HepG2 (cell line): ENCODE data around the gene ZNF813. TPM values are rescaled to one million over a fixed set of nuclear protein-coding genes. Genes with fewer than 3 reads are reported as not detected.
A peak's percentile ranks its signal among the peaks of the same experiment; 100 is the strongest.

Source experiments
- ATAC-seq: fragments of 200-7000 bp; cut with Tn5 transposase; 3 replicates; pipeline ENCODE4 v1.9.1; 2020; ENCODE audit warnings: mild to moderate bottlenecking, moderate library complexity
- BruUV-seq: library from RNA; stranded (reverse); fragments of 400-500 nt; replicated peaks from 2 replicates; lab custom pipeline; 2021; lab: Mats Ljungman, UMichigan
- CTCF ChIA-PET: fragments of 300-600 bp; formaldehyde crosslinking; extraction: SDS; loops from one replicate; lab custom pipeline; 2021; ENCODE audit warnings: low total read pairs, inconsistent platforms, low intra/inter-chr PET ratio; lab: Yijun Ruan, JAX
- POLR2A ChIA-PET: fragments of 350-600 bp; sonication (Branson Sonifier 250); formaldehyde crosslinking; loops from one replicate; lab custom pipeline; 2020; ENCODE audit warnings: antibody characterized with exemption, inconsistent platforms; lab: Yijun Ruan, JAX
- DNase-seq: peaks from one replicate; pipeline ENCODE4 v3.0.0-alpha.2; 2015; ENCODE audit warnings: low spot score
- FAIRE-seq: peaks from 3 replicates; lab custom pipeline; 2011; peaks lifted over from hg19 to GRCh38; lab: Jason Lieb, UNC
- H2AFZ ChIP-seq: one replicate; pipeline ENCODE4 v1.6.1; 2011; ENCODE audit warnings: low read length, inconsistent platforms
- H3K27ac ChIP-seq: fragments of 300-600 bp; 3 replicates; pipeline ENCODE4 v1.8.0; 2011; ENCODE audit warnings: mixed run types, mild to moderate bottlenecking, mixed read lengths, low read length, inconsistent platforms; ENCODE audit not compliant: insufficient read depth; ENCODE audit errors: extremely low read length
- H3K27me3 ChIP-seq, 2 experiments: fragments of 200-600 bp in 1 of 2; 2 replicates in 1 of 2; 3 replicates in 1 of 2; pipeline versions ENCODE4 v1.6.0 to v1.8.0; 2011; ENCODE audit warnings: low read length in 2 of 2, mild to moderate bottlenecking in 2 of 2, moderate library complexity in 2 of 2, inconsistent platforms in 1 of 2; ENCODE audit not compliant: insufficient read depth in 2 of 2, control insufficient read depth in 1 of 2
- H3K36me3 ChIP-seq, 2 experiments: fragments of 200-600 bp in 1 of 2; replicated peaks in 1 of 2; 2 replicates in 1 of 2; 3 replicates in 1 of 2; pipeline versions ENCODE4 v1.5.1 to v1.8.0; 2011; ENCODE audit warnings: low read length in 2 of 2, inconsistent platforms in 1 of 2; ENCODE audit not compliant: insufficient read depth in 2 of 2, control insufficient read depth in 1 of 2
- H3K4me1 ChIP-seq: 2 replicates; pipeline ENCODE4 v1.5.1; 2012; ENCODE audit warnings: low read length, inconsistent platforms; ENCODE audit not compliant: insufficient read depth
- H3K4me2 ChIP-seq: 2 replicates; pipeline ENCODE4 v1.6.0; 2011; ENCODE audit warnings: low read depth, low read length, inconsistent platforms
- H3K4me3 ChIP-seq, 3 experiments: fragments of 200-600 bp in 1 of 3; sonication (generic), shearing (Covaris generic) in 1 of 3; replicated peaks in 1 of 3; 2 replicates each; pipeline ENCODE4 v1.5.1; 2011 to 2016; ENCODE audit warnings: low read length in 3 of 3, inconsistent platforms in 2 of 3, low read depth in 2 of 3, mild to moderate bottlenecking in 2 of 3, control low read depth in 1 of 3, mixed read lengths in 1 of 3; ENCODE audit not compliant: insufficient read depth in 1 of 3
- H3K79me2 ChIP-seq: one replicate; pipeline ENCODE4 v1.6.1; 2011; ENCODE audit warnings: low read length, inconsistent platforms; ENCODE audit not compliant: insufficient read depth
- H3K9ac ChIP-seq: 2 replicates; pipeline ENCODE4 v1.6.0; 2011; ENCODE audit warnings: mild to moderate bottlenecking, low read depth, low read length, inconsistent platforms; ENCODE audit not compliant: insufficient read depth
- H3K9me3 ChIP-seq: 2 replicates; pipeline ENCODE4 v1.5.1; 2012; ENCODE audit warnings: mild to moderate bottlenecking, low read length
- H4K20me1 ChIP-seq: 2 replicates; pipeline ENCODE4 v1.6.0; 2011; ENCODE audit warnings: inconsistent platforms, mild to moderate bottlenecking, low read length, moderate library complexity; ENCODE audit not compliant: insufficient read depth
- KLF16 ChIP-seq, 2 experiments: sonication (generic) in 1 of 2; formaldehyde crosslinking in 1 of 2; IDR thresholded peaks; 2 replicates each; pipeline versions ENCODE4 v1.6.1 to v1.8.0; 2016 to 2023; ENCODE audit warnings: missing genetic modification reagents in 2 of 2, missing compliant biosample characterization in 1 of 2
- MAX ChIP-seq: IDR thresholded peaks from 2 replicates; pipeline ENCODE4 v1.6.1; 2012; ENCODE audit warnings: inconsistent platforms
- TOPORS ChIP-seq: sonication (generic); formaldehyde crosslinking; IDR thresholded peaks from 2 replicates; pipeline ENCODE4 v1.8.0; 2023; ENCODE audit warnings: mild to moderate bottlenecking, missing genetic modification reagents
- ZMYM2 ChIP-seq: sonication (generic); formaldehyde crosslinking; IDR thresholded peaks from 2 replicates; pipeline ENCODE4 v1.8.0; 2022; ENCODE audit warnings: mild to moderate bottlenecking, missing genetic modification reagents
- ZNF7 ChIP-seq: IDR thresholded peaks from 2 replicates; pipeline ENCODE4 v1.6.1; 2016; ENCODE audit warnings: missing biosample characterization, missing genetic modification reagents
- WGBS: methylation state at CpG from one replicate; pipeline ENCODE4 v1.1.6; 2017; ENCODE audit warnings: low lambda C conversion rate; 5-methylcytosine and 5-hydroxymethylcytosine counted together
- in situ Hi-C: cut with HindIII; loops from 2 replicates; pipeline ENCODE4 v1.10.0; 2017; ENCODE audit warnings: low pct_unique_long_range_greater_than_20kb; ENCODE audit not compliant: extremely low pct_ligation_motif_present
- intact Hi-C: fragments of 100-400 bp; cut with micrococcal nuclease; formaldehyde crosslinking; loops from one replicate; pipeline ENCODE4 v1.10.0; 2022; ENCODE audit not compliant: unreplicated experiment
- polyA plus RNA-seq, 8 experiments: library from polyadenylated mRNA; depleted of rRNA in 3 of 8; stranded (reverse) in 7 of 8; unstranded in 1 of 8; fragments of >200 nt; fragmentation: Illumina TruSeq in 4 of 8; extraction: Trizol in 4 of 8; gene quantifications; 2 replicates each; pipeline versions ENCODE4 v1.2.1 to v1.2.3, GENCODE V29; 2011 to 2016; ENCODE audit warnings: low read depth in 4 of 8, missing spikeins in 1 of 8, mixed read lengths in 1 of 8; ENCODE audit not compliant: insufficient read depth in 1 of 8
- total RNA-seq, 5 experiments: library from RNA; depleted of rRNA; stranded (reverse); fragments of >200 nt; fragmentation: Illumina TruSeq; extraction: Trizol; gene quantifications; 2 replicates each; pipeline ENCODE4 v1.2.3, GENCODE V29; 2016; ENCODE audit warnings: low read depth in 1 of 5
- TF ChIP-seq, protein P1 (sequence below): sonication (generic); formaldehyde crosslinking; IDR thresholded peaks from 2 replicates; pipeline ENCODE4 v1.4.0; 2020; ENCODE audit warnings: missing genetic modification reagents
- TF ChIP-seq, protein P2 (sequence below): sonication (generic); formaldehyde crosslinking; IDR thresholded peaks from 2 replicates; pipeline ENCODE4 v1.4.0; 2020; ENCODE audit warnings: missing genetic modification reagents
- TF ChIP-seq, protein P3 (sequence below): IDR thresholded peaks from 2 replicates; pipeline ENCODE4 v1.6.1; 2016; ENCODE audit warnings: missing biosample characterization, missing genetic modification reagents, low read depth
- TF ChIP-seq, protein P4 (sequence below): sonication (generic); formaldehyde crosslinking; conservative IDR thresholded peaks from 2 replicates; pipeline ENCODE4 v1.4.0; 2020; ENCODE audit warnings: mild to moderate bottlenecking, missing genetic modification reagents, moderate library complexity

Gene ZNF813
- total and polyA plus RNA-seq, 2 of the 13 experiments (the other 11 are each of a cell fraction or from before 2014, with no cell fraction given), result 2.1 to 8.9 TPM

DNA sequence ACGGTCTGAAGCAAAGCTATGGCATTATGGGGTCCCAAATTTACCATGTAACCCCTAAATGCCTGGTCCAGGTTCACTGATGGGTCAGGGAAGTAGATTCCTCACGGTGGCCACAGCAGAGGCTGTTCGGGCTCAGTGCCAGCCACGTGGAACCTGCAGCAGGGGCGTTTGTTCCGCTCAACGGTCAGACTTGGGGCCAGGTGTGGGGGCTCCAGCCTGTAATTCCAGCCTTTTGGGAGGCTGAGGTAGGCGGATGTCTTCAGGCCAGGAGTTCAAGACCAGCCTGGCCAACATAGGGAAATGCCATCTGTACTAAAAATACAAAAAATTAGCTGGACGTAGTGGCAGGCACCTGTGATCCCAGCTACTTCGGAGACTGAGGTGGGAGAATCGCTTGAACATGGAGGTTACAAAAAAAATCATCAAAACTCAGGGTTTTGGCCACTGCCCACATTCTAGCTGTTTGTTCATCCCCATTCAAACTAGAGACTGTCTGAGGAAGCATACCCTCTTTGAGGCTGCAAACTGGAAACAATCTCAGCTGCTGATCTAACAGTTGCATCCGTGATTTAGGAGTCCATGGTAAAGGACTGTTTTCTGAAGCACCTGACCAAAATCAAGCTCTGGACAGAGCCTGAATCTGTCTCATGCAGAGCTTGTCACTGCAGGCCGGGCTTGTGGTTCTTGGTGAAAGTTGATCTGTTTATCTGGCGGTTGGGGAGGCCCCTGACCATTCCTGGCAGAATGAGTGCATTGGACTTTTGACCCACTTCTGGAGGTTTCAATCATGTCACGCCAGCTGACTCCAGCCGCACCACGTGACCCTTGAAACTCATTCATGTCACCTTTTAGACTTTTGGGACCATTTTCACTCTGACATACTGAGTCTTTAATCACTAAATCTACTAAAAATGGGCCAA, 40.2 kb downstream of the ZNF813 start:
- peak overlapping the region; percentile 80 for H3K4me2 ChIP-seq
- peak; percentile 95 for DNase-seq
- in situ Hi-C loops, result no loop called here
- H3K4me3 ChIP-seq, result peak overlapping the region in 1 of 3 experiments; percentile 38; a peak in 3 of 6 replicates
- WGBS, result 27% methylated on average over 15 of the region's 17 CpGs
- peak overlapping the region; percentile 96 for H3K27ac ChIP-seq
- H3K36me3 ChIP-seq, result no peaks in the 10 kb centered on the region
- CTCF ChIA-PET, result no interaction called here
- no peaks in the 10 kb centered on the region for H3K9me3 ChIP-seq
- FAIRE-seq, result peak; percentile 90
- peak; percentile 78 for ATAC-seq
- H4K20me1 ChIP-seq, result no peaks in the 10 kb centered on the region
- H3K9ac ChIP-seq, result peak overlapping the region; percentile 70
- no peaks in the 10 kb centered on the region for H3K27me3 ChIP-seq
- peaks cover 2% of the 10 kb centered on the region for H3K79me2 ChIP-seq
- POLR2A ChIA-PET, result interaction anchor here (0.5 to 1.8 kb wide), 11 partner anchors 9 to 79 kb away, joined by 3 to 6 read pairs (median 3); partner anchors contain the start of gene ZNF761
- no peak overlapping the region for H2AFZ ChIP-seq
- H3K4me1 ChIP-seq, result peaks cover 75% of the 10 kb centered on the region
- TSS peak; percentile 93 for BruUV-seq
- intact Hi-C loops, result loop anchor here (2.0 kb wide), 1 partner anchor 77 kb away; the partner anchor contains the start of gene ZNF761
- TF ChIP-seq ZNF7 (peak; percentile 60; the same call in 1 of the 2 replicates), ZMYM2 (peak; percentile 42; the same call in 1 of the 2 replicates), TOPORS (CRISPR knock-in tag) (no peak), MAX (peak; percentile 87), KLF16 (CRISPR knock-in tag; IDR thresholded peaks at IDR 0.05) (peak in 1 of 2 experiments; percentile 36; a peak in 1 of 4 replicates)
- TF ChIP-seq, protein P1, sequence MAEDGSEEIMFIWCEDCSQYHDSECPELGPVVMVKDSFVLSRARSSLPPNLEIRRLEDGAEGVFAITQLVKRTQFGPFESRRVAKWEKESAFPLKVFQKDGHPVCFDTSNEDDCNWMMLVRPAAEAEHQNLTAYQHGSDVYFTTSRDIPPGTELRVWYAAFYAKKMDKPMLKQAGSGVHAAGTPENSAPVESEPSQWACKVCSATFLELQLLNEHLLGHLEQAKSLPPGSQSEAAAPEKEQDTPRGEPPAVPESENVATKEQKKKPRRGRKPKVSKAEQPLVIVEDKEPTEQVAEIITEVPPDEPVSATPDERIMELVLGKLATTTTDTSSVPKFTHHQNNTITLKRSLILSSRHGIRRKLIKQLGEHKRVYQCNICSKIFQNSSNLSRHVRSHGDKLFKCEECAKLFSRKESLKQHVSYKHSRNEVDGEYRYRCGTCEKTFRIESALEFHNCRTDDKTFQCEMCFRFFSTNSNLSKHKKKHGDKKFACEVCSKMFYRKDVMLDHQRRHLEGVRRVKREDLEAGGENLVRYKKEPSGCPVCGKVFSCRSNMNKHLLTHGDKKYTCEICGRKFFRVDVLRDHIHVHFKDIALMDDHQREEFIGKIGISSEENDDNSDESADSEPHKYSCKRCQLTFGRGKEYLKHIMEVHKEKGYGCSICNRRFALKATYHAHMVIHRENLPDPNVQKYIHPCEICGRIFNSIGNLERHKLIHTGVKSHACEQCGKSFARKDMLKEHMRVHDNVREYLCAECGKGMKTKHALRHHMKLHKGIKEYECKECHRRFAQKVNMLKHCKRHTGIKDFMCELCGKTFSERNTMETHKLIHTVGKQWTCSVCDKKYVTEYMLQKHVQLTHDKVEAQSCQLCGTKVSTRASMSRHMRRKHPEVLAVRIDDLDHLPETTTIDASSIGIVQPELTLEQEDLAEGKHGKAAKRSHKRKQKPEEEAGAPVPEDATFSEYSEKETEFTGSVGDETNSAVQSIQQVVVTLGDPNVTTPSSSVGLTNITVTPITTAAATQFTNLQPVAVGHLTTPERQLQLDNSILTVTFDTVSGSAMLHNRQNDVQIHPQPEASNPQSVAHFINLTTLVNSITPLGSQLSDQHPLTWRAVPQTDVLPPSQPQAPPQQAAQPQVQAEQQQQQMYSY (CRISPR knock-in tag), result 0 out of 2 replicates have a peak, but pooled peaks have one; percentile 25
- TF ChIP-seq, protein P2, sequence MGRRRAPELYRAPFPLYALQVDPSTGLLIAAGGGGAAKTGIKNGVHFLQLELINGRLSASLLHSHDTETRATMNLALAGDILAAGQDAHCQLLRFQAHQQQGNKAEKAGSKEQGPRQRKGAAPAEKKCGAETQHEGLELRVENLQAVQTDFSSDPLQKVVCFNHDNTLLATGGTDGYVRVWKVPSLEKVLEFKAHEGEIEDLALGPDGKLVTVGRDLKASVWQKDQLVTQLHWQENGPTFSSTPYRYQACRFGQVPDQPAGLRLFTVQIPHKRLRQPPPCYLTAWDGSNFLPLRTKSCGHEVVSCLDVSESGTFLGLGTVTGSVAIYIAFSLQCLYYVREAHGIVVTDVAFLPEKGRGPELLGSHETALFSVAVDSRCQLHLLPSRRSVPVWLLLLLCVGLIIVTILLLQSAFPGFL (CRISPR knock-in tag), result no peak
- TF ChIP-seq, protein P3, sequence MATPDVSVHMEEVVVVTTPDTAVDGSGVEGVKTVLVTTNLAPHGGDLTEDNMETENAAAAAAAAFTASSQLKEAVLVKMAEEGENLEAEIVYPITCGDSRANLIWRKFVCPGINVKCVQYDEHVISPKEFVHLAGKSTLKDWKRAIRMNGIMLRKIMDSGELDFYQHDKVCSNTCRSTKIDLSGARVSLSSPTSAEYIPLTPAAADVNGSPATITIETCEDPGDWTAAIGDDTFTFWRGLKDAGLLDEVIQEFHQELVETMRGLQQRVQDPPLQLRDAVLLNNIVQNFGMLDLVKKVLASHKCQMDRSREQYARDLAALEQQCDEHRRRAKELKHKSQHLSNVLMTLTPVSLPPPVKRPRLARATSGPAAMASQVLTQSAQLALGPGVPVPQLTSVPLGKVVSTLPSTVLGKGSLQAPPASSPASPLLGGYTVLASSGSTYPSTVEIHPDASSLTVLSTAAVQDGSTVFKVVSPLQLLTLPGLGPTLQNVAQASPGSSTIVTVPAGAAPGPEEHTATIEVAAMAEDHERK (CRISPR knock-in tag), result no peak
- TF ChIP-seq, protein P4, sequence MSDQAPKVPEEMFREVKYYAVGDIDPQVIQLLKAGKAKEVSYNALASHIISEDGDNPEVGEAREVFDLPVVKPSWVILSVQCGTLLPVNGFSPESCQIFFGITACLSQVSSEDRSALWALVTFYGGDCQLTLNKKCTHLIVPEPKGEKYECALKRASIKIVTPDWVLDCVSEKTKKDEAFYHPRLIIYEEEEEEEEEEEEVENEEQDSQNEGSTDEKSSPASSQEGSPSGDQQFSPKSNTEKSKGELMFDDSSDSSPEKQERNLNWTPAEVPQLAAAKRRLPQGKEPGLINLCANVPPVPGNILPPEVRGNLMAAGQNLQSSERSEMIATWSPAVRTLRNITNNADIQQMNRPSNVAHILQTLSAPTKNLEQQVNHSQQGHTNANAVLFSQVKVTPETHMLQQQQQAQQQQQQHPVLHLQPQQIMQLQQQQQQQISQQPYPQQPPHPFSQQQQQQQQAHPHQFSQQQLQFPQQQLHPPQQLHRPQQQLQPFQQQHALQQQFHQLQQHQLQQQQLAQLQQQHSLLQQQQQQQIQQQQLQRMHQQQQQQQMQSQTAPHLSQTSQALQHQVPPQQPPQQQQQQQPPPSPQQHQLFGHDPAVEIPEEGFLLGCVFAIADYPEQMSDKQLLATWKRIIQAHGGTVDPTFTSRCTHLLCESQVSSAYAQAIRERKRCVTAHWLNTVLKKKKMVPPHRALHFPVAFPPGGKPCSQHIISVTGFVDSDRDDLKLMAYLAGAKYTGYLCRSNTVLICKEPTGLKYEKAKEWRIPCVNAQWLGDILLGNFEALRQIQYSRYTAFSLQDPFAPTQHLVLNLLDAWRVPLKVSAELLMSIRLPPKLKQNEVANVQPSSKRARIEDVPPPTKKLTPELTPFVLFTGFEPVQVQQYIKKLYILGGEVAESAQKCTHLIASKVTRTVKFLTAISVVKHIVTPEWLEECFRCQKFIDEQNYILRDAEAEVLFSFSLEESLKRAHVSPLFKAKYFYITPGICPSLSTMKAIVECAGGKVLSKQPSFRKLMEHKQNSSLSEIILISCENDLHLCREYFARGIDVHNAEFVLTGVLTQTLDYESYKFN (CRISPR knock-in tag), result peak; percentile 97
